Stimulated activated CD4-positive, alpha-beta T cell treated with anti-CD3 and anti-CD28 coated beads, Interleukin-12 subunit alpha, Interleukin-12 subunit beta, amount 100 ng/mL, for 4 hours (primary cell): ENCODE measurements around the gene LHFPL4.
"Not testable (repeated sequence)": the region's sequence is repeated elsewhere in the genome, so short reads cannot be mapped to it uniquely, and the experiment has no call there.

Experiments
- DNase-seq: peaks from one replicate; pipeline ENCODE4 v3.0.0-alpha.2; 2020

LHFPL4 gene

GRCh38 chr3:9534429-9534828 is 19.2 kb downstream of the LHFPL4 start:
- no peak for DNase-seq

GRCh38 chr3:9525078-9525477 is 28.5 kb downstream of the LHFPL4 start:
- DNase-seq, result no peak

- DNase-seq, result no peak
These were observed 38.7 kb downstream of the LHFPL4 start for GRCh38 chr3:9514956-9515355.

- no peak for DNase-seq
These were observed 39.3 kb downstream of the LHFPL4 start for GRCh38 chr3:9514306-9514705.

- no peak for DNase-seq
These were observed 41.1 kb downstream of the LHFPL4 start for GRCh38 chr3:9512456-9513045.

- DNase-seq, result no peak
These were observed 44.8 kb downstream of the LHFPL4 start for GRCh38 chr3:9508781-9509180.

- no peak for DNase-seq
These were observed 45.7 kb downstream of the LHFPL4 start for GRCh38 chr3:9507586-9508578.

GRCh38 chr3:9503283-9503682 is 50.3 kb downstream of the LHFPL4 start:
- peak; percentile 67 for DNase-seq

- no peak for DNase-seq
These were observed 52.4 kb downstream of the LHFPL4 start for GRCh38 chr3:9501226-9501625.

GRCh38 chr3:9500108-9501050 is 53.2 kb downstream of the LHFPL4 start:
- peak; percentile 63 for DNase-seq

- no peak for DNase-seq
These were observed 54.0 kb downstream of the LHFPL4 start for GRCh38 chr3:9499455-9500107.

GRCh38 chr3:9498781-9499180 is 54.8 kb downstream of the LHFPL4 start:
- DNase-seq, result no peak

- DNase-seq, result no peak
These were observed 55.6 kb downstream of the LHFPL4 start for GRCh38 chr3:9497821-9498565.

- DNase-seq, result no peak
These were observed 56.7 kb downstream of the LHFPL4 start for GRCh38 chr3:9496893-9497292.

GRCh38 chr3:9494036-9494435 is 59.6 kb downstream of the LHFPL4 start:
- DNase-seq, result not testable (repeated sequence)

- DNase-seq, result no peak
These were observed 62.1 kb downstream of the LHFPL4 start for GRCh38 chr3:9491506-9491905.

- DNase-seq, result no peak
These were observed 68.4 kb downstream of the LHFPL4 start for GRCh38 chr3:9485248-9485647.

GRCh38 chr3:9480265-9480664 is 73.4 kb downstream of the LHFPL4 start:
- DNase-seq, result no peak

GRCh38 chr3:9476935-9477334 is 76.7 kb downstream of the LHFPL4 start:
- DNase-seq, result no peak

- DNase-seq, result no peak
These were observed 79.1 kb downstream of the LHFPL4 start for GRCh38 chr3:9474482-9474881.

GRCh38 chr3:9473496-9474065 is 80.0 kb downstream of the LHFPL4 start:
- DNase-seq, result no peak
